HG03432 (cell line): ENCODE data around the gene WDR33.

Experiments used
- ATAC-seq: cut with Tn5 transposase; IDR thresholded peaks from one replicate; pipeline ENCODE4 v1.9.1; 2021; ENCODE audit warnings: mild to moderate bottlenecking, moderate library complexity; ENCODE audit not compliant: unreplicated experiment

The WDR33 gene

GRCh38 chr2:127769587-127769986, 41.4 kb downstream of the WDR33 start:
- no peak for ATAC-seq

- ATAC-seq: no peak
Observed at GRCh38 chr2:127768775-127769479, 42.0 kb downstream of the WDR33 start.

- ATAC-seq: no peak
Observed at GRCh38 chr2:127763776-127764175, 47.2 kb downstream of the WDR33 start.

GRCh38 chr2:127762846-127763245, 48.1 kb downstream of the WDR33 start:
- ATAC-seq: no peak

- no peak for ATAC-seq
Observed at GRCh38 chr2:127762441-127762840, 48.5 kb downstream of the WDR33 start.

GRCh38 chr2:127759931-127760330, 51.0 kb downstream of the WDR33 start:
- no peak for ATAC-seq

GRCh38 chr2:127754186-127754585, 56.8 kb downstream of the WDR33 start:
- no peak for ATAC-seq

- ATAC-seq: no peak
Observed at GRCh38 chr2:127753374-127753773, 57.6 kb downstream of the WDR33 start.

- ATAC-seq: peak; percentile 99
Observed at GRCh38 chr2:127749537-127749936, 61.4 kb downstream of the WDR33 start.

- ATAC-seq: no peak
Observed at GRCh38 chr2:127747621-127748020, 63.4 kb downstream of the WDR33 start.

- ATAC-seq: no peak
Observed at GRCh38 chr2:127743477-127744026, 67.4 kb downstream of the WDR33 start.

GRCh38 chr2:127740665-127741288, 70.2 kb downstream of the WDR33 start:
- ATAC-seq: no peak

- no peak for ATAC-seq
Observed at GRCh38 chr2:127739800-127740199, 71.2 kb downstream of the WDR33 start.

- ATAC-seq: no peak
Observed at GRCh38 chr2:127737892-127738291, 73.1 kb downstream of the WDR33 start.

- peak; percentile 83 for ATAC-seq
Observed at GRCh38 chr2:127735537-127736399, 75.2 kb downstream of the WDR33 start.

GRCh38 chr2:127735044-127735443, 75.9 kb downstream of the WDR33 start:
- ATAC-seq: peak; percentile 13

GRCh38 chr2:127733816-127734537, 77.0 kb downstream of the WDR33 start:
- ATAC-seq: no peak

GRCh38 chr2:127733113-127733815, 77.7 kb downstream of the WDR33 start:
- no peak for ATAC-seq

- ATAC-seq: no peak
Observed at GRCh38 chr2:127726158-127726880, 84.7 kb downstream of the WDR33 start.
